A549 (cell line): ENCODE data around the gene ITM2C.

Experiments used
- JUNB ChIP-seq: fragments of >200 bp; sonication (Bioruptor Twin); formaldehyde crosslinking; IDR thresholded peaks from 2 replicates; pipeline ENCODE4 v1.6.1; 2016
- PHF8 ChIP-seq: fragments of 200-600 bp; sonication (generic); IDR thresholded peaks from 2 replicates; pipeline ENCODE4 v1.6.1; 2016; ENCODE audit warnings: low read depth, mild to moderate bottlenecking, antibody characterized with exemption, moderate library complexity, borderline replicate concordance
- POLR2A ChIP-seq: IDR thresholded peaks from 2 replicates; pipeline ENCODE4 v1.6.1; 2012; ENCODE audit warnings: mild to moderate bottlenecking, low read length
- RFX5 ChIP-seq: fragments of 450-650 bp; IDR thresholded peaks from 2 replicates; pipeline ENCODE4 v1.7.1; 2014; ENCODE audit warnings: antibody characterized with exemption, mild to moderate bottlenecking, moderate library complexity

DNA sequence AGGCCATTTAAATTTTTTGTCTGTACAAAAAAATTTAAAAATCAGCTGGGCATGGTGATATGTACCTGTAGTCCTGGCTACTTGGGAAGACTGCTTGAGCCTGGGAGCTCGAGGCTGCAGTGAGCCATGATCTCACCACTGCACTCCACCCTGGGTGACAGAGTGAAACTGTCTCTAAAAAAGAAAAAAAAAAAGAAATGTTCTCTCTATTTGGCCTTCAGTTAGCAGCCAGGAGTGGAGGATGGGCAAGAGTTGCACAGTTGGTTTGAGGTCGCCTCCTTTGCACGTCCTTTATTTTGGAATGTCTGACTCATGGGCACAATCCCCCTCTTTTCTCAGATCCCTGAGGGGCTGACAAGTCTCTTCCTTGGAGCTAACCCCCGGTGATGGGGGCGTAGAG, 26.3 kb downstream of the ITM2C start:
- TF ChIP-seq JUNB = no peak
- no peak for TF ChIP-seq RFX5
- TF ChIP-seq POLR2A = no peak
- TF ChIP-seq PHF8 = no peak
